A549 (cell line): ENCODE measurements around the gene PRDM1. TPM values are rescaled to one million over a fixed set of nuclear protein-coding genes. Genes with fewer than 3 reads are reported as not detected.

Experiments used
- ATAC-seq, 2 experiments: fragments of 200-7000 bp in 1 of 2; fragments of >200 bp in 1 of 2; cut with Nextera tagmentation in 1 of 2; cut with Tn5 transposase in 1 of 2; 3 replicates each; pipeline versions ENCODE4 v1.8.0 to v1.9.1; 2018 to 2020; ENCODE audit warnings: mild to moderate bottlenecking in 1 of 2, moderate library complexity in 1 of 2
- CTCF ChIA-PET: fragments of 300-600 bp; sonication (Branson Sonifier 250); formaldehyde crosslinking; extraction: SDS; loops from one replicate; lab custom pipeline; 2021; ENCODE audit warnings: antibody characterized with exemption, inconsistent platforms; lab: Yijun Ruan, JAX
- POLR2A ChIA-PET: fragments of 350-600 bp; formaldehyde crosslinking; extraction: SDS; loops from one replicate; lab custom pipeline; 2021; ENCODE audit warnings: antibody characterized with exemption, inconsistent platforms; lab: Yijun Ruan, JAX
- DNase-seq, 2 experiments: peaks; one replicate each; pipeline versions ENCODE4 v3.0.0 to v3.0.0-alpha.2; 2011 to 2016; ENCODE audit warnings: low read depth in 1 of 2, low spot score in 1 of 2
- FAIRE-seq: peaks from 2 replicates; lab custom pipeline; 2011; peaks lifted over from hg19 to GRCh38; lab: Jason Lieb, UNC
- H3K27ac ChIP-seq, 2 experiments: fragments of >200 bp; sonication (Bioruptor Twin); formaldehyde crosslinking; 3 replicates each; pipeline ENCODE4 v1.5.1; 2016 to 2017
- H3K4me1 ChIP-seq: fragments of >200 bp; sonication (Bioruptor Twin); formaldehyde crosslinking; 3 replicates; pipeline ENCODE4 v1.6.1; 2016
- H3K4me2 ChIP-seq: fragments of >200 bp; sonication (Bioruptor Twin); formaldehyde crosslinking; 3 replicates; pipeline ENCODE4 v1.6.1; 2016
- H3K4me3 ChIP-seq: fragments of >200 bp; sonication (Bioruptor Twin); formaldehyde crosslinking; 3 replicates; pipeline ENCODE4 v1.5.1; 2016
- H3K9me3 ChIP-seq: fragments of >200 bp; sonication (Bioruptor Twin); formaldehyde crosslinking; 3 replicates; pipeline ENCODE4 v1.6.1; 2016
- BCL3 ChIP-seq: fragments of >200 bp; sonication (Bioruptor Twin); formaldehyde crosslinking; IDR thresholded peaks from 3 replicates; pipeline ENCODE4 v1.6.1; 2016
- CBX8 ChIP-seq: fragments of 200-600 bp; sonication (generic); IDR thresholded peaks from 2 replicates; pipeline ENCODE4 v1.6.1; 2016
- CEBPB ChIP-seq, 2 experiments: fragments of >200 bp in 1 of 2; sonication (Bioruptor Twin) in 1 of 2; formaldehyde crosslinking in 1 of 2; IDR thresholded peaks; 2 replicates each; pipeline ENCODE4 v1.6.1; 2012 to 2016
- CHD2 ChIP-seq: fragments of 150-350 bp; IDR thresholded peaks from 2 replicates; pipeline ENCODE4 v1.6.1; 2014; ENCODE audit warnings: low read length; ENCODE audit not compliant: partially characterized antibody
- EHF ChIP-seq: fragments of 250-450 bp; sonication (Bioruptor Pico); IDR thresholded peaks from 2 replicates; pipeline ENCODE4 v1.5.0; 2020; ENCODE audit warnings: mild to moderate bottlenecking
- EP300 ChIP-seq, 2 experiments: fragments of >200 bp; sonication (Bioruptor Twin); formaldehyde crosslinking; IDR thresholded peaks; 2 replicates in 1 of 2; 3 replicates in 1 of 2; pipeline ENCODE4 v1.6.1; 2016 to 2017
- ESRRA ChIP-seq: fragments of 150-350 bp; IDR thresholded peaks from 2 replicates; pipeline ENCODE4 v1.6.1; 2014; ENCODE audit warnings: mild to moderate bottlenecking, low read length, borderline replicate concordance
- FOSL2 ChIP-seq, 2 experiments: fragments of 450-650 bp in 1 of 2; fragments of >200 bp in 1 of 2; sonication (Bioruptor Twin) in 1 of 2; formaldehyde crosslinking; IDR thresholded peaks; 2 replicates each; pipeline versions ENCODE4 v1.5.0 to v1.6.1; 2016 to 2020; ENCODE audit warnings: mild to moderate bottlenecking in 1 of 2, moderate library complexity in 1 of 2
- FOXS1 ChIP-seq: fragments of 250-450 bp; sonication (Bioruptor Pico); IDR thresholded peaks from 2 replicates; pipeline ENCODE4 v1.5.0; 2020; ENCODE audit warnings: mild to moderate bottlenecking, moderate library complexity
- HEYL ChIP-seq: fragments of 250-450 bp; sonication (Bioruptor Pico); IDR thresholded peaks from 2 replicates; pipeline ENCODE4 v1.8.0; 2021; ENCODE audit warnings: mild to moderate bottlenecking, moderate library complexity
- HOXA7 ChIP-seq: fragments of 250-450 bp; sonication (Bioruptor Pico); IDR thresholded peaks from 2 replicates; pipeline ENCODE4 v1.5.0; 2020; ENCODE audit warnings: mild to moderate bottlenecking, moderate library complexity
- JUN ChIP-seq, 2 experiments: fragments of >200 bp; sonication (Bioruptor Twin); formaldehyde crosslinking; IDR thresholded peaks; 2 replicates in 1 of 2; 3 replicates in 1 of 2; pipeline ENCODE4 v1.6.1; 2016 to 2017
- KDM1A ChIP-seq: fragments of 200-600 bp; sonication (generic); IDR thresholded peaks from 2 replicates; pipeline ENCODE4 v1.6.1; 2016; ENCODE audit warnings: low read depth, mild to moderate bottlenecking
- KDM5A ChIP-seq: fragments of 200-600 bp; sonication (generic); IDR thresholded peaks from 2 replicates; pipeline ENCODE4 v1.6.1; 2016; ENCODE audit warnings: antibody characterized with exemption, mild to moderate bottlenecking
- MAFK ChIP-seq: fragments of 450-650 bp; IDR thresholded peaks from 2 replicates; pipeline ENCODE4 v1.6.1; 2014; ENCODE audit not compliant: partially characterized antibody
- MAZ ChIP-seq: fragments of 150-350 bp; IDR thresholded peaks from 2 replicates; pipeline ENCODE4 v1.6.1; 2014; ENCODE audit warnings: antibody characterized with exemption, low read depth, low read length, borderline replicate concordance
- MYC ChIP-seq: IDR thresholded peaks from 2 replicates; pipeline ENCODE4 v1.6.1; 2012; ENCODE audit warnings: mild to moderate bottlenecking, inconsistent platforms, low read length, improper control_type of control experiment, borderline replicate concordance
- NR3C1 ChIP-seq: fragments of >200 bp; sonication (Bioruptor Twin); formaldehyde crosslinking; IDR thresholded peaks from 3 replicates; pipeline ENCODE4 v1.6.1; 2017
- PHF8 ChIP-seq: fragments of 200-600 bp; sonication (generic); IDR thresholded peaks from 2 replicates; pipeline ENCODE4 v1.6.1; 2016; ENCODE audit warnings: low read depth, mild to moderate bottlenecking, antibody characterized with exemption, moderate library complexity, borderline replicate concordance
- RAD21 ChIP-seq, 2 experiments: fragments of >200 bp in 1 of 2; sonication (Bioruptor Twin) in 1 of 2; formaldehyde crosslinking in 1 of 2; IDR thresholded peaks in 1 of 2; conservative IDR thresholded peaks in 1 of 2; 2 replicates in 1 of 2; 3 replicates in 1 of 2; pipeline ENCODE4 v1.6.1; 2012 to 2018; ENCODE audit warnings: inconsistent platforms in 1 of 2
- RCOR1 ChIP-seq: fragments of 150-350 bp; IDR thresholded peaks from 2 replicates; pipeline ENCODE4 v1.6.1; 2014; ENCODE audit warnings: antibody characterized with exemption, low read length, low read depth
- RFX5 ChIP-seq: fragments of 450-650 bp; IDR thresholded peaks from 2 replicates; pipeline ENCODE4 v1.7.1; 2014; ENCODE audit warnings: antibody characterized with exemption, mild to moderate bottlenecking, moderate library complexity
- SMC3 ChIP-seq: fragments of >200 bp; sonication (Bioruptor Twin); formaldehyde crosslinking; IDR thresholded peaks from 3 replicates; pipeline ENCODE4 v1.6.1; 2018; ENCODE audit warnings: inconsistent platforms
- SREBF2 ChIP-seq: fragments of 450-650 bp; IDR thresholded peaks from 2 replicates; pipeline ENCODE4 v1.6.1; 2014; ENCODE audit warnings: mild to moderate bottlenecking, moderate library complexity
- TFCP2L1 ChIP-seq: fragments of 250-450 bp; sonication (Bioruptor Pico); IDR thresholded peaks from 2 replicates; pipeline ENCODE4 v1.5.0; 2021; ENCODE audit warnings: mild to moderate bottlenecking
- TP53 ChIP-seq: fragments of 250-450 bp; sonication (Bioruptor Pico); IDR thresholded peaks from 2 replicates; pipeline ENCODE4 v1.5.0; 2021; ENCODE audit warnings: mild to moderate bottlenecking, moderate library complexity
- USF2 ChIP-seq: fragments of 450-650 bp; IDR thresholded peaks from 2 replicates; pipeline ENCODE4 v1.6.1; 2014; ENCODE audit warnings: antibody characterized with exemption
- ZFP36 ChIP-seq: fragments of 450-650 bp; IDR thresholded peaks from 2 replicates; pipeline ENCODE4 v1.6.1; 2014; ENCODE audit warnings: borderline replicate concordance; ENCODE audit not compliant: partially characterized antibody
- ZNF302 ChIP-seq: fragments of 250-450 bp; sonication (Bioruptor Pico); IDR thresholded peaks from 2 replicates; pipeline ENCODE4 v1.9.0; 2021; ENCODE audit warnings: inconsistent platforms, mild to moderate bottlenecking, moderate library complexity
- WGBS: methylation state at CpG from one replicate; pipeline ENCODE4 v1.1.6; 2017; ENCODE audit errors: missing lambda C conversion rate; 5-methylcytosine and 5-hydroxymethylcytosine counted together
- polyA plus RNA-seq, 4 experiments: library from polyadenylated mRNA; depleted of rRNA in 3 of 4; stranded (reverse); fragments of >200 nt; fragmentation: RNase III in 1 of 4; extraction: RNeasy Plus Mini Kit Qiagen cat#74134 plus additional on column Dnase treatment in 1 of 4; gene quantifications; 2 replicates in 3 of 4; 3 replicates in 1 of 4; pipeline ENCODE4 v1.2.3, GENCODE V29; 2011 to 2017
- TF ChIP-seq, protein P1 (sequence below): IDR thresholded peaks from 2 replicates; pipeline ENCODE4 v1.6.1; 2012
- TF ChIP-seq, protein P2 (sequence below): IDR thresholded peaks from 2 replicates; pipeline ENCODE4 v1.6.1; 2012

Gene PRDM1
- polyA plus RNA-seq, 2 of the 4 experiments (the other 2 are of a cell fraction) = 2.6 to 11.2 TPM

DNA sequence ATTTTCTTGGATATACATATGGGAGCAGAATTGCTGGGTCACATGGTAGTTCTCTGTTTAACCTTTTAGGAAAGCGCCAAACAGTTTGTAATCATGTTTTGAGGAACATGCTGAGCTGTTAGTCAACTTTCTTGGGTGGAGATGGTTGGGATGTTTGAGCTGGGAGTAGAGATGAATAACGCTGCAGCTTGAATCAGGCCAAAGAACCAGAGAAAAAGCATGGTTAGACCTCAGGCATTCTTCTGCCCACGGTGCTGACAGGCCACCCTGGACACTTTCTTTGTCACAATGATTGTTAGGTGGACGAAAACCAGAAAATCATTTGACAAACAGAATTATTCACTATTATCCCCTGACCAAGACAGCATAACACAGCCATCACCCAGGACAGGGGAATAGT lies 66.8 kb downstream of the PRDM1 start:
- no peak for FAIRE-seq
- 71% methylated on average over 4 of the region's 4 CpGs for WGBS
- Histone ChIP-seq H3K9me3 (no peaks in the 10 kb centered on the region), H3K27ac (no peak overlapping the region), H3K4me1 (no peaks in the 10 kb centered on the region), H3K4me2 (no peak overlapping the region), H3K4me3 (no peak overlapping the region)
- no peak for TF ChIP-seq TFCP2L1
- TF ChIP-seq JUN (IDR thresholded peaks at IDR 0.05) = no peak
- no peak for TF ChIP-seq PHF8
- no peak for TF ChIP-seq CEBPB (IDR thresholded peaks at IDR 0.05)
- no peak for TF ChIP-seq FOSL2 (IDR thresholded peaks at IDR 0.05)
- no peak for TF ChIP-seq FOSL2 (CRISPR knock-in tag; IDR thresholded peaks at IDR 0.05)
- TF ChIP-seq, protein P1, sequence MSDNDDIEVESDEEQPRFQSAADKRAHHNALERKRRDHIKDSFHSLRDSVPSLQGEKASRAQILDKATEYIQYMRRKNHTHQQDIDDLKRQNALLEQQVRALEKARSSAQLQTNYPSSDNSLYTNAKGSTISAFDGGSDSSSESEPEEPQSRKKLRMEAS = no peak
- no peak for TF ChIP-seq MAZ
- no peak for TF ChIP-seq RFX5
- no peak for TF ChIP-seq ESRRA
- no peak for TF ChIP-seq RCOR1
- no peak for TF ChIP-seq RAD21 (conservative IDR thresholded peaks at IDR 0.05 in 1 of 2, IDR thresholded peaks at IDR 0.05 in 1 of 2)
- no peak for TF ChIP-seq HOXA7 (CRISPR knock-in tag)
- no peak for TF ChIP-seq HEYL (CRISPR knock-in tag)
- ATAC-seq = no peak
- DNase-seq = no peak
- ChIA-PET POLR2A (no interaction called here), CTCF (no interaction called here)

GRCh38 chr6:106154326-106154725 lies 68.2 kb downstream of the PRDM1 start:
- POLR2A ChIA-PET = no interaction called here
- 0 out of 3 replicates have a peak, but pooled peaks cover 3% of the 10 kb centered on the region for H3K4me1 ChIP-seq
- no peak overlapping the region for H3K4me3 ChIP-seq
- FAIRE-seq = no peak
- H3K9me3 ChIP-seq = no peaks in the 10 kb centered on the region
- DNase-seq = no peak
- no peak overlapping the region for H3K27ac ChIP-seq
- TF ChIP-seq TP53 (CRISPR knock-in tag) (no peak), FOXS1 (CRISPR knock-in tag) (no peak), SREBF2 (no peak), EP300 (IDR thresholded peaks at IDR 0.05) (no peak), KDM5A (no peak), ZNF302 (CRISPR knock-in tag) (no peak), RFX5 (no peak), NR3C1 (no peak), MYC (no peak), SMC3 (no peak), BCL3 (no peak), MAFK (no peak)
- TF ChIP-seq, all 56 proteins: peak for 0
- CTCF ChIA-PET = no interaction called here
- no peak for ATAC-seq
- 71% methylated on average over 8 of the region's 8 CpGs for WGBS
- H3K4me2 ChIP-seq = no peak overlapping the region

GRCh38 chr6:106155219-106155830 lies 69.2 kb downstream of the PRDM1 start:
- ATAC-seq = no peak
- CTCF ChIA-PET = no interaction called here

More at GRCh38 chr6:106155219-106155830, 69.2 kb downstream of the PRDM1 start:
- POLR2A ChIA-PET = no interaction called here
- WGBS = 96% methylated on average over 12 of the region's 12 CpGs
- FAIRE-seq (no peak), DNase-seq (no peak)
- Histone ChIP-seq H3K4me1 (peaks cover 9% of the 10 kb centered on the region; the same call in 1 of the 3 replicates), H3K4me2 (no peak overlapping the region), H3K27ac (no peak overlapping the region), H3K4me3 (no peak overlapping the region), H3K9me3 (no peaks in the 10 kb centered on the region)
- TF ChIP-seq TP53 (CRISPR knock-in tag) (no peak), SMC3 (no peak), EHF (no peak), CBX8 (no peak), USF2 (no peak), JUN (IDR thresholded peaks at IDR 0.05) (no peak), HOXA7 (CRISPR knock-in tag) (no peak), MAFK (no peak), RAD21 (conservative IDR thresholded peaks at IDR 0.05 in 1 of 2, IDR thresholded peaks at IDR 0.05 in 1 of 2) (no peak), HEYL (CRISPR knock-in tag) (no peak), CHD2 (no peak), ZFP36 (no peak), KDM1A (no peak), PHF8 (no peak), CEBPB (IDR thresholded peaks at IDR 0.05) (no peak), RCOR1 (no peak)
- TF ChIP-seq, protein P1 = no peak
- TF ChIP-seq, protein P2, sequence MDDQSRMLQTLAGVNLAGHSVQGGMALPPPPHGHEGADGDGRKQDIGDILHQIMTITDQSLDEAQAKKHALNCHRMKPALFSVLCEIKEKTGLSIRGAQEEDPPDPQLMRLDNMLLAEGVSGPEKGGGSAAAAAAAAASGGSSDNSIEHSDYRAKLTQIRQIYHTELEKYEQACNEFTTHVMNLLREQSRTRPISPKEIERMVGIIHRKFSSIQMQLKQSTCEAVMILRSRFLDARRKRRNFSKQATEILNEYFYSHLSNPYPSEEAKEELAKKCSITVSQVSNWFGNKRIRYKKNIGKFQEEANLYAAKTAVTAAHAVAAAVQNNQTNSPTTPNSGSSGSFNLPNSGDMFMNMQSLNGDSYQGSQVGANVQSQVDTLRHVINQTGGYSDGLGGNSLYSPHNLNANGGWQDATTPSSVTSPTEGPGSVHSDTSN = no peak
